Muscle layer of duodenum (tissue), 2 donors: ENCODE data around the gene DCP1A.
"Not testable (repeated sequence)": the region's sequence is repeated elsewhere in the genome, so short reads cannot be mapped to it uniquely, and the experiment has no call there.

Experiments used
- H3K27ac ChIP-seq: one replicate; pipeline ENCODE4 v1.7.0; 2013; ENCODE audit warnings: mild to moderate bottlenecking, low read length
- H3K27me3 ChIP-seq: one replicate; pipeline ENCODE4 v1.7.0; 2013; ENCODE audit warnings: low read depth, mild to moderate bottlenecking, control low read depth, low read length
- H3K36me3 ChIP-seq, 2 donors: one replicate each; pipeline ENCODE4 v1.7.0; 2013; ENCODE audit warnings: low read length in 2 of 2, control low read depth in 1 of 2, mild to moderate bottlenecking in 1 of 2; ENCODE audit not compliant: insufficient read depth in 2 of 2, control insufficient read depth in 1 of 2
- H3K4me1 ChIP-seq, 2 donors: one replicate each; pipeline ENCODE4 v1.7.0; 2013; ENCODE audit warnings: low read length in 2 of 2, mild to moderate bottlenecking in 2 of 2, control low read depth in 1 of 2, moderate library complexity in 1 of 2; ENCODE audit not compliant: insufficient read depth in 2 of 2, control insufficient read depth in 1 of 2
- H3K4me3 ChIP-seq, 2 donors: one replicate each; pipeline ENCODE4 v1.7.0; 2013; ENCODE audit warnings: low read length in 2 of 2, low read depth in 1 of 2, mild to moderate bottlenecking in 1 of 2
- H3K9me3 ChIP-seq, 2 donors: one replicate each; pipeline ENCODE4 v1.7.0; 2013; ENCODE audit warnings: low read length in 2 of 2, control low read depth in 1 of 2, mild to moderate bottlenecking in 1 of 2; ENCODE audit not compliant: control insufficient read depth in 1 of 2
- donor health status: healthy.

DCP1A gene

GRCh38 chr3:53328746-53329145 lies 18.6 kb downstream of the DCP1A start:
- Histone ChIP-seq H3K4me1 (peaks cover 7 to 25% of the 10 kb centered on the region in 2 donors), H3K9me3 (no peaks in the 10 kb centered on the region), H3K36me3 (peaks cover 20 to 23% of the 10 kb centered on the region in 2 donors), H3K27ac (peak overlapping the region; percentile 41), H3K4me3 (no peak overlapping the region), H3K27me3 (no peaks in the 10 kb centered on the region)

- Histone ChIP-seq H3K36me3 (peaks cover 16 to 19% of the 10 kb centered on the region in 2 donors), H3K4me1 (peaks cover 7 to 25% of the 10 kb centered on the region in 2 donors)
- H3K9me3 ChIP-seq, H3K27me3 ChIP-seq, H3K4me3 ChIP-seq, H3K27ac ChIP-seq: not testable (repeated sequence)
Measured at GRCh38 chr3:53327986-53328385, 19.4 kb downstream of the DCP1A start.

GRCh38 chr3:53324105-53324504 lies 23.2 kb downstream of the DCP1A start:
- Histone ChIP-seq H3K4me1 (peaks cover 7 to 29% of the 10 kb centered on the region in 2 donors), H3K27ac (no peak overlapping the region), H3K4me3 (no peak overlapping the region), H3K36me3 (peaks cover 10 to 13% of the 10 kb centered on the region in 2 donors), H3K9me3 (no peaks in the 10 kb centered on the region), H3K27me3 (no peaks in the 10 kb centered on the region)

GRCh38 chr3:53320697-53321096 lies 26.6 kb downstream of the DCP1A start:
- Histone ChIP-seq H3K9me3 (no peaks in the 10 kb centered on the region), H3K36me3 (peaks cover 0 to 11% of the 10 kb centered on the region in 2 donors), H3K4me3 (no peak overlapping the region), H3K27ac (no peak overlapping the region), H3K27me3 (no peaks in the 10 kb centered on the region), H3K4me1 (peaks cover 4 to 30% of the 10 kb centered on the region in 2 donors)

- Histone ChIP-seq H3K27me3 (no peaks in the 10 kb centered on the region), H3K9me3 (no peaks in the 10 kb centered on the region), H3K4me3 (no peak overlapping the region), H3K27ac (no peak overlapping the region), H3K36me3 (peaks cover 0 to 8% of the 10 kb centered on the region in 2 donors), H3K4me1 (peaks cover 0 to 12% of the 10 kb centered on the region in 2 donors)
Measured at GRCh38 chr3:53318522-53318921, 28.8 kb downstream of the DCP1A start.

GRCh38 chr3:53312832-53313231 lies 34.5 kb downstream of the DCP1A start:
- H3K27ac ChIP-seq: no peak overlapping the region
- no peak overlapping the region for H3K4me3 ChIP-seq
- no peaks in the 10 kb centered on the region for H3K27me3 ChIP-seq
- peaks cover 26 to 38% of the 10 kb centered on the region in 2 donors for H3K36me3 ChIP-seq
- H3K9me3 ChIP-seq: no peaks in the 10 kb centered on the region
- no peaks in the 10 kb centered on the region for H3K4me1 ChIP-seq

GRCh38 chr3:53311882-53312281 lies 35.5 kb downstream of the DCP1A start:
- Histone ChIP-seq H3K36me3 (peaks cover 26 to 38% of the 10 kb centered on the region in 2 donors), H3K4me1 (no peaks in the 10 kb centered on the region), H3K27ac (no peak overlapping the region)

GRCh38 chr3:53303957-53304356 lies 43.4 kb downstream of the DCP1A start:
- H3K36me3 ChIP-seq: peaks cover 11 to 23% of the 10 kb centered on the region in 2 donors
- no peak overlapping the region for H3K27ac ChIP-seq
- H3K9me3 ChIP-seq: no peaks in the 10 kb centered on the region
- no peaks in the 10 kb centered on the region for H3K27me3 ChIP-seq
- H3K4me1 ChIP-seq: peaks cover 0 to 17% of the 10 kb centered on the region in 2 donors
- H3K4me3 ChIP-seq: no peak overlapping the region

More at GRCh38 chr3:53311882-53312281, 35.5 kb downstream of the DCP1A start:
- no peak overlapping the region for H3K4me3 ChIP-seq
- no peaks in the 10 kb centered on the region for H3K27me3 ChIP-seq
- no peaks in the 10 kb centered on the region for H3K9me3 ChIP-seq

- Histone ChIP-seq H3K27me3 (no peaks in the 10 kb centered on the region), H3K4me3 (no peak overlapping the region), H3K9me3 (no peaks in the 10 kb centered on the region), H3K36me3 (peaks cover 15 to 19% of the 10 kb centered on the region in 2 donors), H3K4me1 (peaks cover 0 to 17% of the 10 kb centered on the region in 2 donors), H3K27ac (no peak overlapping the region)
Measured at GRCh38 chr3:53303549-53303948, 43.8 kb downstream of the DCP1A start.

GRCh38 chr3:53300826-53301225 lies 46.5 kb downstream of the DCP1A start:
- no peak overlapping the region for H3K4me3 ChIP-seq
- no peak overlapping the region for H3K27ac ChIP-seq
- H3K9me3 ChIP-seq: no peaks in the 10 kb centered on the region
- peaks cover 12 to 22% of the 10 kb centered on the region in 2 donors for H3K36me3 ChIP-seq
- H3K4me1 ChIP-seq: peaks cover 0 to 17% of the 10 kb centered on the region in 2 donors
- no peaks in the 10 kb centered on the region for H3K27me3 ChIP-seq

GRCh38 chr3:53299611-53300023 lies 47.7 kb downstream of the DCP1A start:
- not testable (repeated sequence) for H3K9me3 ChIP-seq, H3K27me3 ChIP-seq, H3K4me3 ChIP-seq, H3K27ac ChIP-seq
- H3K4me1 ChIP-seq: peaks cover 0 to 17% of the 10 kb centered on the region in 2 donors
- peaks cover 12 to 22% of the 10 kb centered on the region in 2 donors for H3K36me3 ChIP-seq

GRCh38 chr3:53295410-53295809 lies 51.9 kb downstream of the DCP1A start:
- Histone ChIP-seq H3K27me3 (no peaks in the 10 kb centered on the region), H3K36me3 (peaks cover 12 to 20% of the 10 kb centered on the region in 2 donors), H3K4me1 (peaks cover 0 to 4% of the 10 kb centered on the region in 2 donors), H3K27ac (no peak overlapping the region), H3K9me3 (no peaks in the 10 kb centered on the region), H3K4me3 (no peak overlapping the region)
